K562 (cell line): ENCODE measurements around the gene CCDC97. TPM values are rescaled to one million over a fixed set of nuclear protein-coding genes. Genes with fewer than 3 reads are reported as not detected.

Experiments used
- ARHGAP35 ChIP-seq: fragments of 450-650 bp; IDR thresholded peaks from 2 replicates; pipeline ENCODE4 v1.6.1; 2018; ENCODE audit not compliant: partially characterized antibody
- CREM ChIP-seq: IDR thresholded peaks from 2 replicates; pipeline ENCODE4 v1.6.1; 2014; ENCODE audit warnings: antibody characterized with exemption, low read depth
- JUND ChIP-seq, 2 experiments: IDR thresholded peaks; 2 replicates in 1 of 2; 3 replicates in 1 of 2; pipeline ENCODE4 v1.6.1; 2011; ENCODE audit warnings: borderline replicate concordance in 2 of 2, low read depth in 2 of 2, low read length in 2 of 2, improper control_type of control experiment in 1 of 2, missing biosample characterization in 1 of 2, missing genetic modification characterization in 1 of 2, missing genetic modification reagents in 1 of 2
- KDM4B ChIP-seq, 2 experiments: fragments of 450-650 bp in 1 of 2; sonication (generic) in 1 of 2; IDR thresholded peaks; 2 replicates each; pipeline ENCODE4 v1.6.1; 2016 to 2017; ENCODE audit warnings: borderline replicate concordance in 2 of 2, antibody characterized with exemption in 1 of 2, low read depth in 1 of 2, mild to moderate bottlenecking in 1 of 2
- MEF2A ChIP-seq: IDR thresholded peaks from 2 replicates; pipeline ENCODE4 v1.6.1; 2011; ENCODE audit warnings: low read depth, mild to moderate bottlenecking, low read length, moderate library complexity; ENCODE audit not compliant: control insufficient read depth
- MTA3 ChIP-seq: fragments of 450-650 bp; formaldehyde crosslinking; IDR thresholded peaks from 2 replicates; pipeline ENCODE4 v1.6.1; 2017; ENCODE audit warnings: mild to moderate bottlenecking, borderline replicate concordance
- NONO ChIP-seq, 2 experiments: fragments of 200-400 bp in 1 of 2; fragments of 450-650 bp in 1 of 2; formaldehyde crosslinking in 1 of 2; IDR thresholded peaks; 2 replicates each; pipeline ENCODE4 v1.6.1; 2017; ENCODE audit warnings: low read depth in 2 of 2, mild to moderate bottlenecking in 2 of 2, moderate library complexity in 2 of 2, low read length in 1 of 2
- PRDM10 ChIP-seq: fragments of 450-650 bp; IDR thresholded peaks from 2 replicates; pipeline ENCODE4 v1.6.1; 2018; ENCODE audit not compliant: partially characterized antibody
- ZNF124 ChIP-seq: sonication (generic); formaldehyde crosslinking; IDR thresholded peaks from 2 replicates; pipeline ENCODE4 v1.8.1; 2022; ENCODE audit warnings: missing genetic modification reagents
- polyA plus RNA-seq, 8 experiments: library from polyadenylated mRNA; depleted of rRNA in 4 of 8; stranded (reverse) in 5 of 8; unstranded in 3 of 8; fragments of >200 nt; fragmentation: Nextera tagmentation in 2 of 8; fragmentation: Illumina TruSeq in 1 of 8; extraction: Ambion mirVana in 2 of 8; extraction: Trizol in 1 of 8; gene quantifications; 2 replicates each; pipeline versions ENCODE4 v1.2.1 to v1.2.3, GENCODE V29; 2011 to 2014; ENCODE audit warnings: inconsistent platforms in 1 of 8, missing spikeins in 1 of 8
- total RNA-seq, 7 experiments: library from RNA; depleted of rRNA in 6 of 7; stranded (reverse); fragments of >200 nt in 6 of 7; fragmentation: Illumina TruSeq in 2 of 7; extraction: Trizol in 2 of 7; gene quantifications; 2 replicates each; pipeline versions ENCODE4 v1.2.1 to v1.2.3, GENCODE V29; 2011 to 2021; ENCODE audit warnings: low replicate concordance in 1 of 7
- TF ChIP-seq, protein P1 (sequence below), 3 experiments: IDR thresholded peaks in 2 of 3; conservative IDR thresholded peaks in 1 of 3; 2 replicates each; pipeline ENCODE4 v1.5.1; 2011 to 2012; ENCODE audit warnings: low read length in 3 of 3, mild to moderate bottlenecking in 3 of 3, control low read depth in 2 of 3, improper control_type of control experiment in 1 of 3, inconsistent platforms in 1 of 3, low read depth in 1 of 3, mixed read lengths in 1 of 3, moderate library complexity in 1 of 3; ENCODE audit not compliant: insufficient read depth in 2 of 3

The CCDC97 gene
- total and polyA plus RNA-seq, 9 of the 15 experiments (the other 6 are each of a cell fraction or from before 2014, with no cell fraction given): 0.60 to 16.5 (median 7.0) TPM

GRCh38 chr19:41352609-41353465 is 42.9 kb downstream of the CCDC97 start (continued):
- TF ChIP-seq KDM4B (IDR thresholded peaks at IDR 0.05; ENCODE audit: borderline replicate concordance in 2 of 2, low read depth in 1 of 2): no peak
- TF ChIP-seq, protein P1, sequence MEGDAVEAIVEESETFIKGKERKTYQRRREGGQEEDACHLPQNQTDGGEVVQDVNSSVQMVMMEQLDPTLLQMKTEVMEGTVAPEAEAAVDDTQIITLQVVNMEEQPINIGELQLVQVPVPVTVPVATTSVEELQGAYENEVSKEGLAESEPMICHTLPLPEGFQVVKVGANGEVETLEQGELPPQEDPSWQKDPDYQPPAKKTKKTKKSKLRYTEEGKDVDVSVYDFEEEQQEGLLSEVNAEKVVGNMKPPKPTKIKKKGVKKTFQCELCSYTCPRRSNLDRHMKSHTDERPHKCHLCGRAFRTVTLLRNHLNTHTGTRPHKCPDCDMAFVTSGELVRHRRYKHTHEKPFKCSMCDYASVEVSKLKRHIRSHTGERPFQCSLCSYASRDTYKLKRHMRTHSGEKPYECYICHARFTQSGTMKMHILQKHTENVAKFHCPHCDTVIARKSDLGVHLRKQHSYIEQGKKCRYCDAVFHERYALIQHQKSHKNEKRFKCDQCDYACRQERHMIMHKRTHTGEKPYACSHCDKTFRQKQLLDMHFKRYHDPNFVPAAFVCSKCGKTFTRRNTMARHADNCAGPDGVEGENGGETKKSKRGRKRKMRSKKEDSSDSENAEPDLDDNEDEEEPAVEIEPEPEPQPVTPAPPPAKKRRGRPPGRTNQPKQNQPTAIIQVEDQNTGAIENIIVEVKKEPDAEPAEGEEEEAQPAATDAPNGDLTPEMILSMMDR (IDR thresholded peaks at IDR 0.05 in 2 of 3, conservative IDR thresholded peaks at IDR 0.05 in 1 of 3; ENCODE audit: insufficient read depth in 2 of 3, low read depth in 1 of 3, low read length in 3 of 3): peak; percentile 66 to 76 (median 70)
- TF ChIP-seq ARHGAP35: peak; percentile 22
- TF ChIP-seq NONO (IDR thresholded peaks at IDR 0.05; ENCODE audit: low read depth in 2 of 2, low read length in 1 of 2): 0 out of 4 replicates have a peak, but pooled peaks of 1 of the 2 experiments have one; percentile 49
- TF ChIP-seq PRDM10: no peak
- no peak for TF ChIP-seq MEF2A
- 0 out of 2 replicates have a peak, but pooled peaks have one; percentile 30 for TF ChIP-seq JUND (IDR thresholded peaks at IDR 0.05; ENCODE audit: borderline replicate concordance, low read depth, low read length)
- no peak for TF ChIP-seq JUND (tag; IDR thresholded peaks at IDR 0.05; ENCODE audit: borderline replicate concordance, low read depth, low read length)
- TF ChIP-seq ZNF124 (CRISPR knock-in tag): no peak
- TF ChIP-seq MTA3: peak; percentile 71; the same call in 1 of the 2 replicates
- 0 out of 2 replicates have a peak, but pooled peaks have one; percentile 7 for TF ChIP-seq CREM
